ENCODE data around the gene RASA2.

RASA2 gene

GRCh38 chr3:141486746-141487520, at the start of gene RASA2:
TSS of gene RASA2 (plus strand) at chr3:141487027. CDS start at chr3:141487084, 57 bp downstream.
- TF ChIP-seq JUND (IDR thresholded peaks at IDR 0.05; ENCODE audit: low read depth) = no peak
- DNase-seq (ENCODE audit: low read depth in 1 of 2, low spot score in 1 of 2) = peak; percentile 84 to 87
- in situ Hi-C loops (cut with HindIII; ENCODE audit: low pct_unique_long_range_greater_than_20kb, low sequenced_read_pairs) = no loop called here

GRCh38 chr3:141439589-141439988, 47.2 kb upstream of the RASA2 start:
- no peak for TF ChIP-seq JUND (IDR thresholded peaks at IDR 0.05; ENCODE audit: low read depth)
- DNase-seq (ENCODE audit: low read depth in 1 of 2, low spot score in 1 of 2) = no peak
- in situ Hi-C loops (cut with HindIII; ENCODE audit: low pct_unique_long_range_greater_than_20kb, low sequenced_read_pairs) = no loop called here

GRCh38 chr3:141440942-141441341, 45.9 kb upstream of the RASA2 start:
- no peak for TF ChIP-seq JUND (IDR thresholded peaks at IDR 0.05; ENCODE audit: low read depth)
- in situ Hi-C loops (cut with HindIII; ENCODE audit: low pct_unique_long_range_greater_than_20kb, low sequenced_read_pairs) = no loop called here
- no peak for DNase-seq (ENCODE audit: low read depth in 1 of 2, low spot score in 1 of 2)

- in situ Hi-C loops (cut with HindIII; ENCODE audit: low pct_unique_long_range_greater_than_20kb, low sequenced_read_pairs) = no loop called here
- peak; percentile 46 to 77 for DNase-seq (ENCODE audit: low read depth in 1 of 2, low spot score in 1 of 2)
Measured at GRCh38 chr3:141441381-141442364, 45.2 kb upstream of the RASA2 start.

GRCh38 chr3:141442446-141442845, 44.4 kb upstream of the RASA2 start:
- in situ Hi-C loops (cut with HindIII; ENCODE audit: low pct_unique_long_range_greater_than_20kb, low sequenced_read_pairs) = no loop called here
- no peak for TF ChIP-seq JUND (IDR thresholded peaks at IDR 0.05; ENCODE audit: low read depth)

More at GRCh38 chr3:141441381-141442364, 45.2 kb upstream of the RASA2 start:
- TF ChIP-seq JUND (IDR thresholded peaks at IDR 0.05; ENCODE audit: low read depth) = peak; percentile 60; the same call in 1 of the 2 replicates

DNA sequence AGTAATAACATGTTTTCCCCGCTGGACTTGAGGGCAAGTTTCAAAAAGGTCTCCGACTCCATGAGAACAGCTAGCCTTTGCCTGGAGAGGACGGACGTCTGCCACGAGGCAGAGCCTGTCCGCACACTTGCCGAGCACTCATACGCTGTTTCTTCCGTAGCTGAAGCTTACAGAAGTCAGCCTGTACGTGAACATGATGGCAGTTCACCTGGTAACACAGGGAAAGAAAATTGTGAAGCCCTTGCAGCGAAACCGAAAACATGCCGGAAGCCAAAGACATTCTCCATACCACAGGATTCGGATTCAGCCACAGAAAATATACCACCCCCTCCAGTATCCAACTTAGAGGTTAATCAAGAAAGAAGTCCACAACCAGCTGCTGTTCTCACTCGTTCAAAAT, 43.9 kb upstream of the RASA2 start:
- TF ChIP-seq JUND (IDR thresholded peaks at IDR 0.05; ENCODE audit: low read depth) = no peak
- no peak for DNase-seq (ENCODE audit: low read depth in 1 of 2, low spot score in 1 of 2)
- in situ Hi-C loops (cut with HindIII; ENCODE audit: low pct_unique_long_range_greater_than_20kb, low sequenced_read_pairs) = no loop called here

More at GRCh38 chr3:141442446-141442845, 44.4 kb upstream of the RASA2 start:
- no peak for DNase-seq (ENCODE audit: low read depth in 1 of 2, low spot score in 1 of 2)

- TF ChIP-seq JUND (IDR thresholded peaks at IDR 0.05; ENCODE audit: low read depth) = no peak
- DNase-seq (ENCODE audit: low read depth in 1 of 2, low spot score in 1 of 2) = no peak
- in situ Hi-C loops (cut with HindIII; ENCODE audit: low pct_unique_long_range_greater_than_20kb, low sequenced_read_pairs) = no loop called here
Measured at GRCh38 chr3:141444586-141445285, 42.1 kb upstream of the RASA2 start.

DNA sequence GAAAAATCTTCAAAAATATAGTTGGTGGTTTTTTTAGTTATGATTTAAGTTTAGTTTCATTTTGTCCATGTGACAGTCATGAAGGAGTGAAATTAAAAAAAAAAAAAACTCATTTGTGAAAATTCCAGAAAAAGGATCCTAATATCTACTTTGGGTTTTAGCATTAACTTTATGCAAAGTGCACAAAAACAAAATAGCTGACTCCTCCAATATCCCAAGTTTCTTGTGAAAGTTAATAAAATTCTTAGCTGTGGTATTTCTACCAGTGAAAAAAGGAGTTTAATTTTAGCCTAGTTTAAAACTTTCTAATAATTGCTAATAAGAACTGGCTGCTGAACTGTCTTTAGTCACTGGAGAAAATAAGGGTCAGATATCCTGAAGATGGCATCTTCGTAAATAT, 40.8 kb upstream of the RASA2 start:
- no peak for DNase-seq (ENCODE audit: low read depth in 1 of 2, low spot score in 1 of 2)
- in situ Hi-C loops (cut with HindIII; ENCODE audit: low pct_unique_long_range_greater_than_20kb, low sequenced_read_pairs) = no loop called here
- TF ChIP-seq JUND (IDR thresholded peaks at IDR 0.05; ENCODE audit: low read depth) = no peak

GRCh38 chr3:141446737-141447136, 40.1 kb upstream of the RASA2 start:
- TF ChIP-seq JUND (IDR thresholded peaks at IDR 0.05; ENCODE audit: low read depth) = no peak
- in situ Hi-C loops (cut with HindIII; ENCODE audit: low pct_unique_long_range_greater_than_20kb, low sequenced_read_pairs) = no loop called here
- DNase-seq (ENCODE audit: low read depth in 1 of 2, low spot score in 1 of 2) = no peak

DNA sequence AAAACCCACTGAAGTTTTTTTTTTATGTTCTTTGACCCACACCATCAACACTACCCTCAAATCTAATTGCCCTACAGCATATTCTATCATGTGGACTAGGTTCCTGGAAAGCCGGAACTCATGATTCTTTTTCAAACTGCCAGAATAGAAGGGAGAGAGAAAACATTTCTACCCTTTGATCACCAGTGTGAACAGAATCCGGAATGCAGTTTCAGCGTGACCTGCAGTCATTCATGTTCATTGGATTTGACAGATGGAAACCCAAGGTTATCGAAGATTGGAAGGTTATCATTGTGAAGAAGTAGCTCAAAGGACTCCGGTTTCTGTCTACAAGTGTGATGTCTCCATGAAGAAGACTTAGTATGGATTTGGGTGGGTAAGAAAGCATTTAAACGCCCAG, 39.4 kb upstream of the RASA2 start:
- in situ Hi-C loops (cut with HindIII; ENCODE audit: low pct_unique_long_range_greater_than_20kb, low sequenced_read_pairs) = no loop called here
- no peak for TF ChIP-seq JUND (IDR thresholded peaks at IDR 0.05; ENCODE audit: low read depth)
- DNase-seq (ENCODE audit: low read depth in 1 of 2, low spot score in 1 of 2) = no peak

DNA sequence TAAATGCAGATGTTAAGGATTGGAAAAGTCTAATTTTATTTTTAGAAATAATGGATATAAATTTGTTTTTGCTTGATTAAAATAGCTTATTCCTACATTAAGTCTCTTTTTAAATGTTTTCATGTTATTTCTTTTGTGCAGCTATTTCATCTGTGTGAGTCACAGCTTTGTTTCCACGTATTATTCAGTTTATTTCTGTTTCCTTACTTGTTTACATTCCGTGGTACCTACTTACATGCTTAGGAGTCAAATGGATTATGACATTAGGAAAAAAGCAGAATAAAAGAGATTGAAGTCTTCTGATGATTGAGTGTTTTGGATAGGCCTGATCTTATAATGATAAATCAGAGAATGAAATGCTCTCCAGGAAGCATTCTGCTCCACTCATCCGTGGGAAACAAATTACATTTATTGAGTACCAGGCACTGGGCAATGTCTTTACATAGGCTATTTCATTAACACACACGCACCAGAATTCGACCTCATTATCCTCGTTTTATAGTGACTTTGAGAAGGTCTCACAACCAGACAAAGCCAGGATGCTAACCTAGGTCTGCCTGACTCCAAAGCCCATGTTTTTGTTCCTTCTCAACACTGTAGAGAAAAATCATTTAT, 38.1 kb upstream of the RASA2 start:
- DNase-seq (ENCODE audit: low read depth in 1 of 2, low spot score in 1 of 2) = no peak
- TF ChIP-seq JUND (IDR thresholded peaks at IDR 0.05; ENCODE audit: low read depth) = no peak
- in situ Hi-C loops (cut with HindIII; ENCODE audit: low pct_unique_long_range_greater_than_20kb, low sequenced_read_pairs) = no loop called here

GRCh38 chr3:141449424-141449823, 37.4 kb upstream of the RASA2 start:
- in situ Hi-C loops (cut with HindIII; ENCODE audit: low pct_unique_long_range_greater_than_20kb, low sequenced_read_pairs) = no loop called here
- DNase-seq (ENCODE audit: low read depth in 1 of 2, low spot score in 1 of 2) = no peak
- no peak for TF ChIP-seq JUND (IDR thresholded peaks at IDR 0.05; ENCODE audit: low read depth)
